ENCODE results near the gene PRKN. TPM values are rescaled to one million over a fixed set of nuclear protein-coding genes. Genes with fewer than 3 reads are reported as not detected.
A peak's percentile ranks its signal among the peaks of the same experiment; 100 is the strongest.

The PRKN gene
- polyA plus RNA-seq, 3 donors: 8.1 to 15.1 (median 11.4) TPM

- DNase-seq (ENCODE audit: extremely low read depth in 1 of 11, low read depth in 9 of 11, low spot score in 4 of 11): no peak
These were observed 779.1 kb downstream of the PRKN start for GRCh38 chr6:161948462-161948861.

DNA sequence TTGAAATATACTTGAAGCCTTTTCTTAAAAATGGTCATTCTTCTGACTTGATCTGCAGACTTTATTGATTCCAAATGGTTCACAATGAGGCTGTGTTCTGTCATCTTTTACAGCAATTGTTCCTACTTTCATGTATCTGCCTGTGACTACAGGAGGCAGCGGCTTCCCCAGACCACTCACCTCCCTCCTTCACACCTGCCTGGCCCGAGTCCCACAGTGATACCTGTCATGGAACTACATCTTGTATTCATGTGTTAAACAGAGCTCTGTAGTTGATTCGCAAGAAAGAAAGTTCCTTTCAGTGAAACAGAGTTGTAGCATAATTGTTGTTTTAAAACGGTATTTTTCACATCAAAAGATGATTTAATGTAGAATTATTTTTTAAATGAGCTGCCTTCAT is 780.2 kb downstream of the PRKN start:
- DNase-seq (ENCODE audit: extremely low read depth in 1 of 11, low read depth in 9 of 11, low spot score in 4 of 11): no peak

GRCh38 chr6:161946461-161946860 is 781.1 kb downstream of the PRKN start:
- DNase-seq (ENCODE audit: extremely low read depth in 1 of 11, low read depth in 9 of 11, low spot score in 4 of 11): no peak

GRCh38 chr6:161943561-161943960 is 784.0 kb downstream of the PRKN start:
- no peak for DNase-seq (ENCODE audit: extremely low read depth in 1 of 11, low read depth in 9 of 11, low spot score in 4 of 11)

DNA sequence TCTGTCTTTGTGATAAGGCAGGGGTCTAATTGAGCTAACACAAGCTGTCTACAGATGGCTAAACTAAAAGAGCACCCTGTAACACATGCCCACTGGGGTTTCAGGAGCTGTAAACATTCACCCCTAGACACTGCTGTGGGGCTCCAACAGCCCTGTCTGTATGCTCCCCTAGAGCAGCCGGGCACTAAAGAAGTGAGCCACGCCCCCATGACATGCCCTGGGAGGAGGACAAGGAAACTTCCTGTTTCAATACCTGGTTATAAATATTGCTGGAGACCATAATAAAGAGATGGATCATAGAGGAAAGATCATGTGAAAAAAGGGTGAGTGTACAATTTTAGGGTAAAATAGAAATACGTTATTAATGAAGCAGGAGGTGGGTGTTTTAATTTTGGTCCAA is 786.0 kb downstream of the PRKN start:
- no peak for DNase-seq (ENCODE audit: extremely low read depth in 1 of 11, low read depth in 9 of 11, low spot score in 4 of 11)

GRCh38 chr6:161940519-161940918 is 787.0 kb downstream of the PRKN start:
- DNase-seq (ENCODE audit: extremely low read depth in 1 of 11, low read depth in 9 of 11, low spot score in 4 of 11): no peak

DNA sequence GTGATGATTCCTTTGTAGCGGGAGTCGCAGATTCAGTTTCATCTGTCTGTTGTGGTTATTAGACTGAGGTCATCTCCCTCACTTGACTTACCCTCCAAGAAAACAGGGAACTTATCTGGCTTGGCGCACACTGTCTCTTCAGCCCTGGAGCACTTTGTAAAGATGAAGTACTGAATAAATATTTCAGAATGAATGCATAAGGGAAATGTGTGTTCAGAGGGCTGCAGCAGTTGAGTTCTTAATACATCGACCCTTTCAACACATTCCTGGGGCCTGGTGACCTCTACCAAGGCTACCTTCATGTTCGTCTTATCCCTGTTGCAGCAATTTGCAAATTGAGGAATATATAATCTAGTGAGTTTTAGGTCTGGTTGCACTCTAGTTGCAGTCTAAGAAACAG is 801.2 kb downstream of the PRKN start:
- DNase-seq (ENCODE audit: extremely low read depth in 1 of 11, low read depth in 9 of 11, low spot score in 4 of 11): no peak

- no peak for DNase-seq (ENCODE audit: extremely low read depth in 1 of 11, low read depth in 9 of 11, low spot score in 4 of 11)
These were observed 803.0 kb downstream of the PRKN start for GRCh38 chr6:161924516-161925116.

DNA sequence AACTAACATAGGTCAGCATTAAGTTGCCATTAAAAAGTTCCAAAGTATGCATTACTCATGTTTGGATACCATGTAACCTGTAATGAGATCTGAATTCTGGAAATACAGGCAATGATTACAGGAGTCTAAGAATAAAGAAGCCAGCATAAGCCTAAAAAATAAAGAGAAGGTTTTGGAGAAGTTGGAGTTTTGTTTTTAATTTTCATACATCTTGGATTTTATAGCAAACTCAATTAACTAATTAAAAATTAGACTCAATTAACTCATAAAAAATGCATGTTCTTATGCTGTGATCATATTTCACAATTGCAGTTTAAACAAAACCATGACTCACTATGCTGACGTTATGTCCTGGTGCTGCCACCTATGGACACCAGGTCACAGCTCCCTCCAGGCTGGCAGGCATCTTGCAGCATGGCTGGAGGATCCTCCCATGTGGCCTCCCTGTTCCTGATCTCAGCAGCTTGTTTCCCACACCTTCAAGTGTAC is 804.9 kb downstream of the PRKN start:
- DNase-seq (ENCODE audit: extremely low read depth in 1 of 11, low read depth in 9 of 11, low spot score in 4 of 11): peak; percentile 7 to 28 (median 18)

- DNase-seq (ENCODE audit: extremely low read depth in 1 of 11, low read depth in 9 of 11, low spot score in 4 of 11): no peak
These were observed 805.8 kb downstream of the PRKN start for GRCh38 chr6:161921602-161922395.

DNA sequence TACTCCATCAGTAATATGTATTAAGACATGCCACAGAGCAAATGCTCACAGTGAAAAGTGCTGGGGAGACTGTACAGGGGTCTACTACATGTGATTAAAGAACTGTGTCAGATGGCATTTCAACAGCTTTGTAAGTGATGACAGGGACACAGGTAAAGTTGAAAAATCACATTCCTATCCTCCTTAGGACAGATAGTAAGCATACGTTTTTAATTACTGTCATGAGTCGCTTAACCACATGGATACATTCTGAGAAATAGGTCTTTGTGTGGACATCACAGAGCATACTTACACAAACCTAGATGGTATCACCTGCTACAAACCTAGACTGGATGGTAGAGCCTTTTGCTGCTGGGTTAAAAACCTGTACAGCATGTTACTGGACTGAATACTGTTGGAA is 807.9 kb downstream of the PRKN start:
- DNase-seq (ENCODE audit: extremely low read depth in 1 of 11, low read depth in 9 of 11, low spot score in 4 of 11): no peak

- no peak for DNase-seq (ENCODE audit: extremely low read depth in 1 of 11, low read depth in 9 of 11, low spot score in 4 of 11)
These were observed 808.8 kb downstream of the PRKN start for GRCh38 chr6:161918628-161919205.

GRCh38 chr6:161918109-161918531 is 809.4 kb downstream of the PRKN start:
- DNase-seq (ENCODE audit: extremely low read depth in 1 of 11, low read depth in 9 of 11, low spot score in 4 of 11): no peak

GRCh38 chr6:161917645-161918044 is 809.9 kb downstream of the PRKN start:
- DNase-seq (ENCODE audit: extremely low read depth in 1 of 11, low read depth in 9 of 11, low spot score in 4 of 11): no peak

- DNase-seq (ENCODE audit: extremely low read depth in 1 of 11, low read depth in 9 of 11, low spot score in 4 of 11): no peak
These were observed 812.1 kb downstream of the PRKN start for GRCh38 chr6:161915456-161915964.

DNA sequence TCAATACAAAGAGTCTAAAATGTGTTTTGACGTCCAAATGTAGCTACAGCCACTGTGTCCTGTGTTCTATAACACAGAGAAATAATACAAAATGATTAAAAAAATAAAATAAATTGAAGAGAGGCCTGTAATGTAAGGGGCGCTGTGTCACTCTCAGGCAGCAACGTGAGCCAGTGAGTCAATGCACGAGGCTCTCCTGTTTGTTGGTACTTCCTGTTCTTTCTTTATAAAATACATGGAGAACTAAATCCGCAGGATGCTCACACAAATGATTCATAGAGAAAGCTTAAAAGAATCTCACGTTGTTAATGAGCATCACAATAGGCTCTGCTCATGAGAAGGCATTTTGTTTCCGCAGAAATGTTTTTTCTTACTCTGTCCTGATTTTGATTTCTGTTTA is 818.7 kb downstream of the PRKN start:
- no peak for DNase-seq (ENCODE audit: extremely low read depth in 1 of 11, low read depth in 9 of 11, low spot score in 4 of 11)

DNA sequence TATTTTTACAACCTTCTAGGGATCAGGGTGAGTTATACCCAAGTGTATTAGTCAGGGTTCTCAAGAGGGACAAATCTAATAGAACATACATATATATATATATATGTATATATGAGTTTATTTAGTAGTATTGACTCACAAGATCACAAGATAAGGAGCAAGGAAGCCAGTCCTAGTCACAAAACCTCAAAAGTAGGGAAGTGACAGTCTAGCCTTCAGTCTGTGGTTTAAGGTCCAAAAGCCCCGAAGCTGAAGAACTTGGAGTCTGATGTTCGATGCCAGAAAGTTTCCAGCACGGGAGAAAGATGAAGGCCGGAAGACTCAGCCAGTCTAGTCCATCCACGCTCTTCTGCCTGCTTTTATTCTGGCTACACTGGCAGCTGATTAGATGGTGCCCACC is 821.0 kb downstream of the PRKN start:
- DNase-seq (ENCODE audit: extremely low read depth in 1 of 11, low read depth in 9 of 11, low spot score in 4 of 11): no peak

DNA sequence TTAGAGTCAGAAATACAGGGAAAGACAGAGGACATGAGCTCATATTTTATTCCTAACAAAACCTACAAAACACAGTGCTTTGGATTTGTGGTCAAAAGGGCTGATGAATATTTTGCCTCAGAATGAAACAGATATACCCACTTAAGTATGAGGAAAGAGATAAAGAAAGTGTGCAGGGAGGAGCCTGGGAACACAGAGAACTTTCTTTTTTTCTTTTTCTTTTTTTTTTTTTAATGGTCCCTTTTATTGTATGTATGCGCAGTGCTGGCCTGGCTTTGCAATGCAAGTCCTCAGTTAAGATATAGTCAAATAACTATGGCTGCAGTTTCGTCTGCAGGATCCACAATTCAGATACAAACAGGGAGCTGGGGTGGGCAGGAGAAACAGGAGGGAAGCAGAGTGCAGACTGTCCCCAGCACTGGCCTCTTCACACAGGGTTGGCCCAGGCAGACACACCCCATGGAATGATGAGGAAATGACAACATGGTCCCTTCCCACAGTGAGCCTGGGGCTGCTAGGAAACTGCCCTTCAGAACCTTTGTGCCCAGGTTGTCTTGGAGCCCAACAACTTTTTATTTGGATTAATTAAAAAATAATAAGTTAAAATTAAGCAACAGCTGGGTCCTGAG is 823.9 kb downstream of the PRKN start:
- DNase-seq (ENCODE audit: extremely low read depth in 1 of 11, low read depth in 9 of 11, low spot score in 4 of 11): no peak

DNA sequence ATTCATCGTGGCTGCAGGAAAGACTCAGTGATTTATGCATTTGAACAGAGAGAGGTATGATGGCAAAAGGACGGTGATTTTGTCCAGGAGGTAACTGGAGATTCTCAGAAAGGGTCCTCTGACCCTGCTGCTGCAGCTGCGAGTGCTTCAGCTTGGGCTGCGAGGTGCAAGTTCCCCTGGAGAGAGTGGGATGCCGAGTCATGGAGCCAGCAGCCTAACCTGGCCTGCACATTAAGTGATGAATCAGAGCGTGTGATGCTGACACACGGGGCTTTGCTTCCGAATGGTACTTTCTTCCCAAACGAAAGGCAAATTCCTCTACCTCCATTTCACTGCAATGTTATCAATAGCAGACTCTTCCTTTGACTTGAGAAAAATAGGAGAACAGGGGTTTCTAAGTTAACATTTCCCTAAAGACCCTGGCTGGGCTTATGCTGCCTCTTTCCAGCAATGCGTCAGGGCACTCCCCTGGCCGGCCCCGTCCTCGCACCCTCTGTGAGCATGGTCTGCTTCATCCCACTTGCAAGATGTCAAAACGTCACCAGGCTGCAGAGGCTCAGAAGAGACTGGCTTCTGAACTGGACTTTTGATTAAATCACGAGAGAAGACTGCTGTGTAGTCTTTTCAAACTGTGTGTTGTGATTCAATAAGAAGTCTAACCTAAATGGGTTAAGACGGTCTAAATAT is 825.7 kb downstream of the PRKN start:
- no peak for DNase-seq (ENCODE audit: extremely low read depth in 1 of 11, low read depth in 9 of 11, low spot score in 4 of 11)
